ENCODE data around the gene WWOX. TPM values are rescaled to one million over a fixed set of nuclear protein-coding genes. Genes with fewer than 3 reads are reported as not detected.

Gene WWOX
- total and polyA plus RNA-seq, 2 of the 8 experiments (the other 6 are each of a cell fraction or from before 2014, with no cell fraction given), result 5.4 to 16.7 TPM

DNA sequence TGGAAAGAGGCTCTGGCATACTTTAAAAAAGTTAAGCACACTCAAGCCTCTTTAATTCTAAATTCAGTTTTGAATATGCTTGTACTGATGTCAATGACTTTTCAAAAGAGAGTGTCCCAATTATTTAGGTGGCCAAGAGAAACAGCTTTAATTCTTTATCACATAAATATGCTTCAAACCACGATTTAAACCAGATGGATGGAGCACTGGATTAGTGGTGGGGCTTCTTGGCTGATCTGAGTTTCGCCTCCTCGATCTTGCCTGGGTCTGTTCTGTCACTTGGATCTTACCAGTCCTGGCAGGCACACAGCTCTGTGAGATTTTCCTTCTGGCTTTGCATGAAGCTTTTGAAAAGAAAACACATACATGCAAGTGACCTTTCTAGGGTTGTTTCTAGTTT is 1033.2 kb downstream of the WWOX start:
- H3K18ac ChIP-seq (ENCODE audit: extremely low read depth, low read length), result no peak overlapping the region
- H4K5ac ChIP-seq (ENCODE audit: insufficient read length, low read depth, low read length), result no peak overlapping the region
- H3K4me1 ChIP-seq (replicated peaks in 1 of 4; ENCODE audit: control insufficient read depth in 3 of 4, insufficient read depth in 4 of 4, low read length in 3 of 4), result peaks cover 0 to 2% (median 0%) of the 10 kb centered on the region in 4 experiments; a peak in 1 of 7 replicates
- no peak overlapping the region for H2BK15ac ChIP-seq (ENCODE audit: low read length)
- no peak overlapping the region for H4K8ac ChIP-seq (ENCODE audit: extremely low read depth, insufficient read depth, low read length)
- H3K56ac ChIP-seq (replicated peaks; ENCODE audit: insufficient read length, low read depth, low read length), result no peak overlapping the region
- H2BK12ac ChIP-seq (ENCODE audit: low read depth, low read length), result no peak overlapping the region
- no peak overlapping the region for H3K4ac ChIP-seq (replicated peaks; ENCODE audit: insufficient read length, low read depth, low read length)
- no peak overlapping the region for H3K27ac ChIP-seq (ENCODE audit: low read depth, low read length)
- H3K14ac ChIP-seq (ENCODE audit: insufficient read length), result no peak overlapping the region
- H3K79me1 ChIP-seq (ENCODE audit: low read depth, low read length), result no peaks in the 10 kb centered on the region
- no peak overlapping the region for H2BK20ac ChIP-seq (ENCODE audit: low read length)
- no peak overlapping the region for H3K23ac ChIP-seq (ENCODE audit: insufficient read length)
- no peak overlapping the region for H2BK5ac ChIP-seq (ENCODE audit: low read depth, low read length)
- no peak overlapping the region for H3K9ac ChIP-seq (replicated peaks in 1 of 4; ENCODE audit: extremely low read depth in 1 of 4, low read depth in 3 of 4, low read length in 3 of 4)
- no peak overlapping the region for H3K4me3 ChIP-seq (ENCODE audit: extremely low read depth in 1 of 4, insufficient read depth in 2 of 4, low read depth in 3 of 4, low read length in 4 of 4)
- no peak overlapping the region for H2BK120ac ChIP-seq (replicated peaks; ENCODE audit: low read depth, low read length)
- H2AFZ ChIP-seq (ENCODE audit: low read length), result no peak overlapping the region
- FAIRE-seq (no peak), DNase-seq (ENCODE audit: low read depth in 1 of 2, low spot score in 2 of 2) (no peak)
- ChIA-PET POLR2A (ENCODE audit: partially characterized antibody) (no interaction called here), CTCF (ENCODE audit: partially characterized antibody) (no interaction called here)
- no peaks in the 10 kb centered on the region for H4K20me1 ChIP-seq (replicated peaks in 1 of 2; ENCODE audit: control insufficient read depth in 1 of 2, insufficient read depth in 2 of 2, low read length in 2 of 2)
- 97% methylated on average over 3 of the region's 3 CpGs; no CpG with 5 or more reads in 1 of the 2 experiments for WGBS, 2 experiments (ENCODE audit: extremely low coverage in 1 of 2, insufficient coverage in 1 of 2, insufficient read length in 1 of 2, insufficient replicate concordance in 2 of 2, low coverage in 1 of 2, low lambda C conversion rate in 2 of 2, missing lambda C conversion rate in 1 of 2)
- H3K23me2 ChIP-seq (ENCODE audit: low read depth, low read length), result no peaks in the 10 kb centered on the region
- TF ChIP-seq FOSL1 (IDR thresholded peaks at IDR 0.05; ENCODE audit: insufficient read depth, low read depth, low read length) (no peak), HDAC2 (IDR thresholded peaks at IDR 0.05; ENCODE audit: borderline replicate concordance in 1 of 2, low read depth in 2 of 2, low read length in 2 of 2) (no peak), EZH2 (IDR thresholded peaks at IDR 0.05; ENCODE audit: low read depth, low read length, severe bottlenecking) (no peak), NANOG (IDR thresholded peaks at IDR 0.05; ENCODE audit: insufficient read depth, low read depth, low read length, poor library complexity, severe bottlenecking) (no peak), MAFK (IDR thresholded peaks at IDR 0.05; ENCODE audit: low read depth, low read length) (no peak), KDM1A (IDR thresholded peaks at IDR 0.05; ENCODE audit: borderline replicate concordance, low read length) (no peak), BACH1 (IDR thresholded peaks at IDR 0.05; ENCODE audit: low read length) (no peak), CEBPB (IDR thresholded peaks at IDR 0.05; ENCODE audit: low read depth, low read length) (no peak), POLR2AphosphoS5 (IDR thresholded peaks at IDR 0.05; ENCODE audit: low read depth, low read length) (no peak)
- no peaks in the 10 kb centered on the region for H3K9me3 ChIP-seq (ENCODE audit: insufficient read depth in 2 of 2, low read depth in 1 of 2, low read length in 1 of 2)
- no peaks in the 10 kb centered on the region for H3K27me3 ChIP-seq (replicated peaks in 1 of 4; ENCODE audit: control insufficient read depth in 3 of 4, extremely low read depth in 1 of 4, insufficient read depth in 3 of 4, low read length in 3 of 4)
- no peaks in the 10 kb centered on the region for H3K36me3 ChIP-seq (ENCODE audit: control insufficient read depth in 2 of 4, insufficient read depth in 4 of 4, low read length in 3 of 4)
- H3K79me2 ChIP-seq (ENCODE audit: control insufficient read depth in 1 of 2, insufficient read depth in 2 of 2, low read length in 2 of 2), result no peaks in the 10 kb centered on the region
- no peak overlapping the region for H4K91ac ChIP-seq (replicated peaks; ENCODE audit: insufficient read length, low read length)
- no peak overlapping the region for H2AK5ac ChIP-seq (ENCODE audit: low read depth, low read length)
- no peak overlapping the region for H3K4me2 ChIP-seq (ENCODE audit: insufficient read depth in 1 of 2, low read depth in 2 of 2, low read length in 2 of 2)

Measured in H1 (cell line).